ENCODE data around the gene CFAP92. TPM values are rescaled to one million over a fixed set of nuclear protein-coding genes. Genes with fewer than 3 reads are reported as not detected.

Gene CFAP92
- total RNA-seq, 1 donor = 7.5 TPM

DNA sequence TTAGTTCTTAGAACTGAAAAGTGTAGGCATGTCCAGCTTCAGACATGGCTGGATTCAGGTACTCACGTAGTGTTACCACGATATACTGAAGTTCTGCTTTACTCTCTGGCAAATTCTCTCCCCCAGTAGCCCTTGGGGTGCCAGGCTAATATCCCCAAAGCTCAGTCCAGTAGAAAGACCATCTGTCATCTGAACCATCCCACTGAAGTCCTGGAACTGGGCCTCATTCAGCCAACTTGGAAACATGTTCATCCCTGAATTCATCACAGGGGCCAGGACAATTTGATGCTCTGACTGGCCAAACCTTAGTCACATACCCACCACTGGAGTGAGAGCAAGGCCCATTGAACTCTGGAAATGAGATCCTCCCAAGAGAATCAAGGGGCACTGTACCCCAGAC, 15.4 kb upstream of the CFAP92 start:
- DNase-seq (ENCODE audit: low read depth in 2 of 3, low spot score in 2 of 3) = no peak

DNA sequence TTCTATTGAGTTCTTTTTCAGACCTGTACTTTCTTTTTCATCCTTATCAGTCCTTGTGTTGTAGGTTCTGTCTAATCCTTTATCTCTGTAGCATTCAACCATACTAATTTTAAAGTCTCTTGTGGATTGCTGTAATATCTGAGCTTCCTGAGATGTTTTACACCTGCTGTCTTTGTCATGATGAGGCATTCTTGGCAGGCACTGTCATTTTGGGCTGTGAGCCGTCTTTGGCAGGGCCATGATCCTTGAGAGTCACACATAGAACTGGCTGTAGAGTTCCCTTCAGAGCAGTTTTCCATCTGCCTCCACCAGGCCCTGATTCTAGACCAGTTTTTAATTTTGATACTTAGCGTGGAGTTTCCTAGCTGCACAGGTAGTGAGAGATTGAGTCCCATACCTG, 13.9 kb upstream of the CFAP92 start:
- no peak for DNase-seq (ENCODE audit: low read depth in 2 of 3, low spot score in 2 of 3)

GRCh38 chr3:129006864-129007263, 13.0 kb upstream of the CFAP92 start:
- no peak for DNase-seq (ENCODE audit: low read depth in 2 of 3, low spot score in 2 of 3)

GRCh38 chr3:129005526-129006303, 11.8 kb upstream of the CFAP92 start:
- no peak for DNase-seq (ENCODE audit: low read depth in 2 of 3, low spot score in 2 of 3)

- DNase-seq (ENCODE audit: low read depth in 2 of 3, low spot score in 2 of 3) = no peak
These were observed 10.9 kb upstream of the CFAP92 start for GRCh38 chr3:129004639-129005295.

DNA sequence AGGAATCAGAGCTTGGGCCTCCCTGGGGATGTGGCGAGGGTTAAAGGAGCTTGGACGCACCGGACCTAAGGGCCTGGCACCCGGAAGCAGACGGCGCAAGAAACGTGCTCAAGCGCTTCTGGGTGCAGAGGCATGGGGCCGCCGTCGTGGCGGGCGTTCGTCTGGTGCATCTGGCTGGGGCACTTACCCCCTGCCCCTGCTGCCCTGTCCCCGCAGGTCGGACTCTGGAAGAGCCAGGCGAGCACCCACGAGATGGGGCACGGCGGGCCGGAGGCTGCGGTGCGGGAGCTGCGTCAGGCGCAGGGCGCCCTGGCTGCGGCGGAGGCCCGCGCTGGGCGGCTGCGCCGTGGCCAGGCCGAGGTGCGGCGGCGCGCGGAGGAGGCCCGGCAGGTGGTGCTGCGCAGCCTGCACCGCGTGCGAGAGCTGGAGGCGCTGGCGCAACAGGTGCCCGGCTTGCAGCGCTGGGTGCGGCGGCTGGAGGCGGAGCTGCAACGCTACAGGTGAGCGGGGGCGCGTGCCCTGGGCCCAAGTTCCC, 9.8 kb upstream of the CFAP92 start:
- peak in 2 of 3 donors; percentile 52 to 55 for DNase-seq (ENCODE audit: low read depth in 2 of 3, low spot score in 2 of 3)

DNA sequence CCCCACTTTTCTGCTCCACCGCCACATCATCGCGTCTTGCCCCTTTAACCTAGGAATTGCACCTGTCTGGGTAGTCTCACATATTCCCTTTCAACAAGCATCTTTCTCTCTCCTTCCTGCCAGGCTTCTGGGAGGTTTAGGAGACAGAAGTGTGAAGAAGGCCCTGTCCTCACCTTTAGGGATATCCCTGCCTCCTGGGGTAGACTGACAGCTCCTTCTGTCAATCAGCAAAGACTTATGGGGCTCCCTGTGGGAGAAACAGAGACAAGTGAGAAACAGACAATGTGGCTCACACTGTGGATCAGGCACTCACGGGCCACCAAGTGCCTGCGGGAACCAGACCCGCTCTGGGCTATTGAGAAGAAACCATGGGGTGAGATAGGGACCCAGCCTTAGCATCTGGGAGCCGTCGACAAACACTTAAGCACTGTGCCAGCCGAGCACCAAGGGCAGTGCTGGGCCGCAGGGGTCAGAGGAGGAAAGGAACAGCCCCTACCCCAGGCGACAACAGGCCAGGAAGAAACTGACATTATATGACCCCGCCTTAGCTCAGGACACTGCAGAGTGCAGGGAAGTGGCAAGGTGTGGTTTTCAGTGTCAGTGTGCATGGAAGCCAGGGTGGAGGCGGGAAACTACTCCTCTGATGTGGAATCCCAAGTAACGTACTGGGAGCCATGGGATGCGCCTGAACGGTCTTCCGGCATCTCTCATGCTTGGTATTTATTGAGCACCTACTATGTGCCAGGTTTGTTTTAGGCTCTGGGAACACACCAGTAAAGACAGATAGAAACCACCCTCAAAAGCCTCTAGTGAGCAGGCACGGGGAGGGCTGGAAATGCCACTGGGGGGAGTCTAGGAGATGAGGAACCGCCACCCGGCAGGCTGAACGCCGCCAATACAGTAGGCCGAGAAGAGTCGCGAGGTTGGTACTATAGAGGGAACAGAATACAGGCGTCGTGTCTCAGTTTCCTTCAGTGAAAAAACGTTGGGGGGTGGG, 9.0 kb upstream of the CFAP92 start:
- no peak for DNase-seq (ENCODE audit: low read depth in 2 of 3, low spot score in 2 of 3)

- DNase-seq (ENCODE audit: low read depth in 2 of 3, low spot score in 2 of 3) = peak in 2 of 3 donors; percentile 46 to 56
These were observed 8.1 kb upstream of the CFAP92 start for GRCh38 chr3:129001806-129002572.

DNA sequence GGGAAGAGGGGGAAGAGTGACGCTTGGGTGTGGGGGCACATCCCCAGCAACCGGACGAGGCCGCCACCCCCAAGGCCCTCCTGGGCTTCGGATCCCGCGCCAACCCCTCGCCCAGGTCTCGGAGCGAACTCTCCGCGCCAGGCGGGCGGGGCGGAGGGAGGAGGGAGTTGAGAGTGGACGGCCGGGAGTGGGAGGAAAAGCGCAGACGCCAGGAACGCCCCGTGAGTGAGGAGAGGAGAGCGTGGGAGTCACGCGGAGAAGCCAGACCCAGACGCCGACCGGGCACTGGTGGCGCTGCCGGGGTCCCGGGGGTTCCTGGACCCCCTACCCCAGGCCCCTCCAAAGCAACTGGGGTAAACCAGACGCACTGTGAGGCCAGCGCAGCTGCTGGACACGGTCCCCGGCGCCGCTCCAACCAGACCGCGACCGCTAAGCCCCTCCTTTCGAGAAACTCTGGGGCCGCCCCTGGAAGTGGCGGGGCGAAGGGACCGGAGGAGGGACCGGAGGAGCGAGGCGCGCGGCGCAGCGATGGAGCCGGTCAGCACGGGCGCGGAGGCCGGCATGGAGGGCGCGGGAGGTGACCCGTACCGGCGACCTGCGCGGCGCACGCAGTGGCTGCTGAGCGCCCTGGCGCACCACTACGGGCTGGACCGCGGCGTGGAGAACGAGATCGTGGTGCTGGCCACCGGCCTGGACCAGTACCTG, 7.4 kb upstream of the CFAP92 start, which contains the start of gene EFCC1:
Gene EFCC1 (plus strand): TSS at position 204 of the 705 bp plus-strand sequence. CDS start 325 bp downstream, at position 529.
- DNase-seq (ENCODE audit: low read depth in 2 of 3, low spot score in 2 of 3) = peak in 1 of 3 donors; percentile 61

DNA sequence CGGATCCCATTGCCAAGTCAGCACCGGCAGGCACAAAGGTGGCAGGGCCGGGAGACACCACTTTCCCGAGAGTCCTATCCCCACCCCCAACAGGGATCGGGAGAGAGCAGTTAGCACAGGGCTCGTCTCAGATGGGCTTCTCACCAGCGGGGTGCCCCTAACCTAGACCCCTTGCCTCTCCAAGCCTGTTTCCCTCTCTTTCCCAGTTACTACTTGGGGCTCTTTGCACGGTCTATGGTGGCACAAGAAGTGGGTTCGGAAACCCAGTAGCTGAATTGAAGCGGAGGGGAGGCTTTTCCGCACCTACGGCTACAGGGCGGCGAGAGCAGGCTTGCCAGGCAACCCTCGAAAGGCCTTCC, 6.8 kb upstream of the CFAP92 start:
- no peak for DNase-seq (ENCODE audit: low read depth in 2 of 3, low spot score in 2 of 3)

GRCh38 chr3:128999102-128999501, 5.2 kb upstream of the CFAP92 start:
- peak in 1 of 3 donors; percentile 19 for DNase-seq (ENCODE audit: low read depth in 2 of 3, low spot score in 2 of 3)

- DNase-seq (ENCODE audit: low read depth in 2 of 3, low spot score in 2 of 3) = peak in 1 of 3 donors; percentile 25
These were observed 4.7 kb upstream of the CFAP92 start for GRCh38 chr3:128998561-128998960.

DNA sequence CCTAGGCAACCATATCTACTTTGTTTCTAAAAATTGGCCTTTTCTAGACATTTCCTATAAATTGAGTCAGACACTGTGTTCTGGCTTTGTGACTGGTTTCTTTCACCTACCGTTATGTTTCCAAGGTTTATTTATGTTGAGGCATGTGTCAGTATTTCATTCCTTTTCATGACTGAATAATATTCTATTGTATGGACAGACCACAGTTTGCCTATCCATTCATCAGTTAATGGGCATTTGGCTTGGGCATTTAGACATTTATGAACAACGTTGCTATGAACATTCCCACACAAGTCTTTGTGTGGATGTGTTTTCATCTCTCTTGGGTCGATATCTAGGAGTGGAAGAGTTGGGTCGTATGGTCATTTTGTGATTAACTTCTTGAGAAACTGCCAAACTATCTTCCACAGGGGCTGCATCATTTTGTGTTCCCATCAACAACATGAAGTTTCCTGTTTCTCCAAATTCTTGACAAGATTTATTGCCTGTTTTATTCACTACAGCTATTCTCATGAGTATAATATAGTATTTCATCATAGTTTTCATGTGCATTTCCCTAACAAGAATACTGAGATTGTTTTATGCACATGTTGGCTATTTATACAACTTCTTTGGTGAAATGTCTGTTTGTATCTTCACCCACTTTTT, 3.7 kb upstream of the CFAP92 start:
- DNase-seq (ENCODE audit: low read depth in 2 of 3, low spot score in 2 of 3) = peak in 1 of 3 donors; percentile 24

GRCh38 chr3:128996726-128997125, 2.9 kb upstream of the CFAP92 start:
- peak in 1 of 3 donors; percentile 46 for DNase-seq (ENCODE audit: low read depth in 2 of 3, low spot score in 2 of 3)

DNA sequence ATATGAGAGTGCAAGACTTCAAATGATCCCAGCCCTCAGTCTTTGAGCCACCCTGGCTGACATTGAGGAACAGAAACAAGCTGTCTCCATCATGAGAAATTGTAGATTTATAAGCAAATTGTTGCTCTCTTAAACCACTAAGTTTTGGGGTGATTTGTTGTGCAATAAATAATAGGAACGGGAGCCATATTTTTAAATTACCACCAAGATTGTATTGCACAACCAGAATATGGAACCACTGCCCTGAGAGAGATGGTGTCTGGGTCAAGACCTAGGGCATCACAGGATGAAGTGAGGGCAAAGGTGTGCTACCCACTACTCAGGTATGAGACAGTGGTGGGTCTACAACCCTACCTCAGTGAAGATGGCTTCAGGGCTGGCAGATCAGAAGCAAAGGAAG, 2.3 kb upstream of the CFAP92 start:
- no peak for DNase-seq (ENCODE audit: low read depth in 2 of 3, low spot score in 2 of 3)

GRCh38 chr3:128995737-128996136, 1.9 kb upstream of the CFAP92 start:
- no peak for DNase-seq (ENCODE audit: low read depth in 2 of 3, low spot score in 2 of 3)

DNA sequence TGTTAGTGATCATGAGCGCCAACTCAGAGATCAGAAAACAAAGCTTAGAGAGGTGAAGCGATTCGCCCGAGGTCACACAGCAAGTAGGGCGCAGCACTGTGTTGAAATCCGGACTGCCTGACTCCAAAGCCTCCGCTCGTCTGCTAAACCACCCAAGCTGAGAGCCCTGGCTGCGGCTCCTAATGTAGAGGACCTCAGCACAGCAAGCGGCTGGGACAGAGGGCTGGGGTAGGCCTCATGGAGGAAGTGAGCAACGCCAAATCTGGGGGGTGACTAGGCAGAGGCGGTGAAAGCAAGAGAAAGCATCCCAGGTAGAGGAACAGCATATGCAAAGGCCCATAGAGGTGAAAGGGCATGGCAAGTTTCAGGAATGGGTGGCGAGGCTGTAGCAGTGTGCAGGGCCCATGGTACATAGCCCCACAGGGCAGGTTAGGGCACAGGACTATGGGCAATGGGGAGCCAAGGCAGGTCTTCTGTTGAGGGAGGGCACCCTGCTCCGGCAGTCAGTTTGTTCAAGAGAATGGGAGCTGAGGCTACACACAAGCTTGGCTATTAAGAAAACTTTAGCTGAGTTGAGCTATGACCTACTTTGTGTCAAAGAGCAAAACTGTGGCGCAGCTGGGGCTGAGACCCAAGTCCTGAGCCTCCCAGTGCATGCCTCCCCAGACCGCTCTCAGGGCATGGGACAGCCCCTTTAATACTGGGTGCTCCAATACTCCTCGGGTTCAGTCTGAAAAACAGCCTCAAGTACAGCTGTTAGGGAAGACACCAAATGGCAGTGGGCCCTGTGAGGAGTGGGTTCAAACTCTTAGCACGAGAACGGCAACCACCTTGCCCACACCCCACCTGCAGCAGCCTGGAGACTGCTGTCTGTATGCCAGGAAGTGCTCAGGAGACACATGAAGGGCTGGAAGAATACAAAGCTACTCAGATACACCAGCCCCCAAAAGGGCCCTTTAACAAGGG, 988 bp upstream of the CFAP92 start:
- DNase-seq (ENCODE audit: low read depth in 2 of 3, low spot score in 2 of 3) = no peak

- DNase-seq (ENCODE audit: low read depth in 2 of 3, low spot score in 2 of 3) = no peak
These were observed 267 bp upstream of the CFAP92 start for GRCh38 chr3:128994173-128994512.

Measured in hematopoietic multipotent progenitor cell (in vitro differentiated cells).